ENCODE results near the gene KAT2A. TPM values are rescaled to one million over a fixed set of nuclear protein-coding genes. Genes with fewer than 3 reads are reported as not detected.

Gene KAT2A
- total RNA-seq, 1 donor from 2014 or later, result 36.2 TPM

Other genes starting within 250 kb of the KAT2A start
- 140 TPM for gene ACLY, start 202.4 kb downstream of the KAT2A start, total RNA-seq
- gene ODAD4, start 190.8 kb downstream of the KAT2A start, total RNA-seq, result 0.48 TPM
- 84.0 TPM for gene CNP, start 154.6 kb downstream of the KAT2A start, total RNA-seq
- gene DNAJC7, start 103.9 kb downstream of the KAT2A start, total RNA-seq, result 74.8 TPM
- gene NKIRAS2, start 101.3 kb downstream of the KAT2A start, total RNA-seq, result 30.9 TPM
- 0.13 TPM for gene C17orf113, start 70.8 kb downstream of the KAT2A start, total RNA-seq
- not detected for gene ZNF385C, start 22.9 kb downstream of the KAT2A start, total RNA-seq
- 13.2 TPM for gene DHX58, start 8.7 kb downstream of the KAT2A start, total RNA-seq
- not detected for gene HSPB9, start 1.4 kb upstream of the KAT2A start, total RNA-seq
- 180 TPM for gene RAB5C, start 33.6 kb upstream of the KAT2A start, total RNA-seq
- 0.55 TPM for gene KCNH4, start 59.8 kb upstream of the KAT2A start, total RNA-seq
- not detected for gene HCRT, start 64.1 kb upstream of the KAT2A start, total RNA-seq
- gene GHDC, start 73.1 kb upstream of the KAT2A start, total RNA-seq, result 20.0 TPM
- gene STAT5B, start 155.0 kb upstream of the KAT2A start, total RNA-seq, result 106 TPM
- gene STAT5A, start 167.1 kb upstream of the KAT2A start, total RNA-seq, result 130 TPM